Stomach (tissue), 4 donors: ENCODE data around the gene PTPRK.

Source experiments
- POLR2A ChIP-seq, 4 donors: fragments of 450-650 bp; IDR thresholded peaks; one replicate each; pipeline ENCODE4 v1.6.1; 2016; ENCODE audit warnings: antibody characterized with exemption in 4 of 4, control low read depth in 2 of 4, mild to moderate bottlenecking in 1 of 4, moderate library complexity in 1 of 4
- POLR2AphosphoS5 ChIP-seq, 3 donors: sonication (generic); formaldehyde crosslinking; IDR thresholded peaks; one replicate each; pipeline ENCODE4 v1.6.1; 2016; ENCODE audit warnings: antibody characterized with exemption in 3 of 3
- TF ChIP-seq, protein P1 (sequence below), 7 experiments: fragments of 450-650 bp in 4 of 7; fragments of 200-600 bp in 3 of 7; sonication (generic) in 3 of 7; IDR thresholded peaks; one replicate each; pipeline ENCODE4 v1.5.1; 2016 to 2019; ENCODE audit warnings: antibody characterized with exemption in 7 of 7, control low read depth in 2 of 7, mild to moderate bottlenecking in 1 of 7

DNA sequence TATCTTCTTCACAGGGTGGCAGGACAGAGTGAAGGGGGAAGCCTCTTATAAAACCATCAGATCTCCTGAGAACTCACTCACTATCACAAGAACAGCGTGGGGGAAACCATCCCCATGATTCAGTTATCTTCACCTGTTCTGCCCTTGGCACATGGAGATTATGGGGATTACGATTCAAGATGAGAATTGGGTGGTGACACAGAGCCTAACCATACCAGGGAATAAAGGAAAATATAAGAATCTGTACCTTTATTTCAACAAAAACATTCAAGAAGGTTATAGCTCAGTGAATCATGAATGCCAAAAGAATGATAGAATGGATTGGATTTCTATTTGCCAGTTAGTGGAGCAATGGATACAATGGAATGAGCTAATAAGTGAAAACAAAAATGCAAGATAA is 214.4 kb downstream of the PTPRK start:
- TF ChIP-seq POLR2A (IDR thresholded peaks at IDR 0.05) = no peak
- TF ChIP-seq, protein P1, sequence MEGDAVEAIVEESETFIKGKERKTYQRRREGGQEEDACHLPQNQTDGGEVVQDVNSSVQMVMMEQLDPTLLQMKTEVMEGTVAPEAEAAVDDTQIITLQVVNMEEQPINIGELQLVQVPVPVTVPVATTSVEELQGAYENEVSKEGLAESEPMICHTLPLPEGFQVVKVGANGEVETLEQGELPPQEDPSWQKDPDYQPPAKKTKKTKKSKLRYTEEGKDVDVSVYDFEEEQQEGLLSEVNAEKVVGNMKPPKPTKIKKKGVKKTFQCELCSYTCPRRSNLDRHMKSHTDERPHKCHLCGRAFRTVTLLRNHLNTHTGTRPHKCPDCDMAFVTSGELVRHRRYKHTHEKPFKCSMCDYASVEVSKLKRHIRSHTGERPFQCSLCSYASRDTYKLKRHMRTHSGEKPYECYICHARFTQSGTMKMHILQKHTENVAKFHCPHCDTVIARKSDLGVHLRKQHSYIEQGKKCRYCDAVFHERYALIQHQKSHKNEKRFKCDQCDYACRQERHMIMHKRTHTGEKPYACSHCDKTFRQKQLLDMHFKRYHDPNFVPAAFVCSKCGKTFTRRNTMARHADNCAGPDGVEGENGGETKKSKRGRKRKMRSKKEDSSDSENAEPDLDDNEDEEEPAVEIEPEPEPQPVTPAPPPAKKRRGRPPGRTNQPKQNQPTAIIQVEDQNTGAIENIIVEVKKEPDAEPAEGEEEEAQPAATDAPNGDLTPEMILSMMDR (IDR thresholded peaks at IDR 0.05) = no peak
- no peak for TF ChIP-seq POLR2AphosphoS5 (IDR thresholded peaks at IDR 0.05)
